GM21528 (cell line): ENCODE results near the gene KAT14.
"Not testable (repeated sequence)": the region's sequence is repeated elsewhere in the genome, so short reads cannot be mapped to it uniquely, and the experiment has no call there.

Source experiments
- ATAC-seq: cut with Tn5 transposase; IDR thresholded peaks from one replicate; pipeline ENCODE4 v1.9.1; 2021; ENCODE audit warnings: mild to moderate bottlenecking, moderate library complexity; ENCODE audit not compliant: unreplicated experiment, low FRiP score

KAT14 gene

GRCh38 chr20:18203700-18204099 lies 66.0 kb downstream of the KAT14 start:
- not testable (repeated sequence) for ATAC-seq

- ATAC-seq, result no peak
Measured at GRCh38 chr20:18213002-18213401, 75.3 kb downstream of the KAT14 start.

GRCh38 chr20:18215566-18215965 lies 77.9 kb downstream of the KAT14 start:
- ATAC-seq, result no peak

GRCh38 chr20:18218280-18218679 lies 80.6 kb downstream of the KAT14 start:
- ATAC-seq, result no peak

- ATAC-seq, result no peak
Measured at GRCh38 chr20:18223409-18223808, 85.7 kb downstream of the KAT14 start.

GRCh38 chr20:18224968-18225568 lies 87.4 kb downstream of the KAT14 start:
- no peak for ATAC-seq

- no peak for ATAC-seq
Measured at GRCh38 chr20:18225632-18226031, 88.0 kb downstream of the KAT14 start.

GRCh38 chr20:18226741-18227140 lies 89.1 kb downstream of the KAT14 start:
- not testable (repeated sequence) for ATAC-seq

GRCh38 chr20:18233408-18233943 lies 95.8 kb downstream of the KAT14 start:
- no peak for ATAC-seq
